ENCODE measurements around the gene SMARCC1. TPM values are rescaled to one million over a fixed set of nuclear protein-coding genes. Genes with fewer than 3 reads are reported as not detected.
"Not testable (repeated sequence)": the region's sequence is repeated elsewhere in the genome, so short reads cannot be mapped to it uniquely, and the experiment has no call there.

SMARCC1 gene
- total and polyA plus RNA-seq, 4 experiments from 2014 or later = 29.5 to 101 (median 72.7) TPM

GRCh38 chr3:47750811-47751354, 30.8 kb downstream of the SMARCC1 start:
- CTCF ChIA-PET (ENCODE audit: partially characterized antibody) = interaction anchor here (0.7 kb wide), 1 partner anchor 9 kb away, joined by 5 read pairs; no protein-coding TSS in a partner anchor
- H3K27ac Mint-ChIP-seq; H3K27ac ChIP-seq (ENCODE audit: low read depth, low read length); H3K4me3 ChIP-seq (ENCODE audit: low read length in 2 of 2); H3K36me3 ChIP-seq (ENCODE audit: insufficient read depth, low read length); H3K4me1 Mint-ChIP-seq; DNase-seq; H3K27me3 ChIP-seq (ENCODE audit: insufficient read depth, low read length); POLR2A ChIA-PET (ENCODE audit: partially characterized antibody); H3K9me3 ChIP-seq (ENCODE audit: control insufficient read depth in 1 of 2, low read length in 2 of 2); H3K27me3 Mint-ChIP-seq; H3K4me3 Mint-ChIP-seq; H3K4me1 ChIP-seq (ENCODE audit: insufficient read depth, low read length); intact Hi-C loops (cut with micrococcal nuclease); H3K9me3 Mint-ChIP-seq: not testable (repeated sequence)
- H3K36me3 Mint-ChIP-seq = peaks cover 12 to 15% of the 10 kb centered on the region in 2 donors

- peaks cover 0 to 2% (median 0%) of the 10 kb centered on the region in 8 donors for H3K9me3 Mint-ChIP-seq
- H3K27ac ChIP-seq (ENCODE audit: low read depth, low read length) = no peak overlapping the region
- POLR2A ChIA-PET (ENCODE audit: partially characterized antibody) = no interaction called here
Measured at GRCh38 chr3:47747558-47747957, 34.1 kb downstream of the SMARCC1 start.

GRCh38 chr3:47746264-47746663, 35.4 kb downstream of the SMARCC1 start:
- Histone ChIP-seq H3K4me3 (ENCODE audit: low read length in 2 of 2) (no peak overlapping the region), H3K9me3 (ENCODE audit: control insufficient read depth in 1 of 2, low read length in 2 of 2) (no peaks in the 10 kb centered on the region), H3K27ac (ENCODE audit: low read depth, low read length) (no peak overlapping the region), H3K36me3 (ENCODE audit: insufficient read depth, low read length) (peaks cover 13% of the 10 kb centered on the region), H3K4me1 (ENCODE audit: insufficient read depth, low read length) (no peaks in the 10 kb centered on the region), H3K27me3 (ENCODE audit: insufficient read depth, low read length) (no peaks in the 10 kb centered on the region)
- H3K36me3 Mint-ChIP-seq = peaks cover 18 to 30% of the 10 kb centered on the region in 2 donors
- H3K4me3 Mint-ChIP-seq = no peak overlapping the region
- intact Hi-C loops (cut with micrococcal nuclease) = no loop called here
- H3K27me3 Mint-ChIP-seq = no peaks in the 10 kb centered on the region
- peaks cover 0 to 2% (median 0%) of the 10 kb centered on the region in 8 donors for H3K9me3 Mint-ChIP-seq
- peaks cover 5 to 18% (median 15%) of the 10 kb centered on the region in 4 donors for H3K4me1 Mint-ChIP-seq
- no peak for DNase-seq
- CTCF ChIA-PET (ENCODE audit: partially characterized antibody) = no interaction called here
- H3K27ac Mint-ChIP-seq = no peak overlapping the region
- POLR2A ChIA-PET (ENCODE audit: partially characterized antibody) = no interaction called here

More at GRCh38 chr3:47747558-47747957, 34.1 kb downstream of the SMARCC1 start:
- no peaks in the 10 kb centered on the region for H3K27me3 ChIP-seq (ENCODE audit: insufficient read depth, low read length)
- intact Hi-C loops (cut with micrococcal nuclease) = no loop called here
- peaks cover 9% of the 10 kb centered on the region for H3K36me3 ChIP-seq (ENCODE audit: insufficient read depth, low read length)
- peaks cover 5 to 12% (median 8%) of the 10 kb centered on the region in 4 donors for H3K4me1 Mint-ChIP-seq
- no peaks in the 10 kb centered on the region for H3K27me3 Mint-ChIP-seq
- CTCF ChIA-PET (ENCODE audit: partially characterized antibody) = no interaction called here
- no peak for DNase-seq
- H3K4me3 ChIP-seq (ENCODE audit: low read length in 2 of 2) = no peak overlapping the region
- no peak overlapping the region for H3K27ac Mint-ChIP-seq
- peaks cover 18 to 32% of the 10 kb centered on the region in 2 donors for H3K36me3 Mint-ChIP-seq
- no peaks in the 10 kb centered on the region for H3K4me1 ChIP-seq (ENCODE audit: insufficient read depth, low read length)
- H3K4me3 Mint-ChIP-seq = no peak overlapping the region
- no peaks in the 10 kb centered on the region for H3K9me3 ChIP-seq (ENCODE audit: control insufficient read depth in 1 of 2, low read length in 2 of 2)

- H3K27ac ChIP-seq (ENCODE audit: low read depth, low read length) = no peak overlapping the region
- no peaks in the 10 kb centered on the region for H3K27me3 Mint-ChIP-seq
- CTCF ChIA-PET (ENCODE audit: partially characterized antibody) = no interaction called here
Measured at GRCh38 chr3:47743855-47744254, 37.8 kb downstream of the SMARCC1 start.

GRCh38 chr3:47743352-47743751, 38.3 kb downstream of the SMARCC1 start:
- H3K27ac Mint-ChIP-seq = peak overlapping the region in 2 of 7 donors; percentile 3 to 57
- peaks cover 17% of the 10 kb centered on the region for H3K36me3 ChIP-seq (ENCODE audit: insufficient read depth, low read length)
- POLR2A ChIA-PET (ENCODE audit: partially characterized antibody) = not testable (repeated sequence)

More at GRCh38 chr3:47743855-47744254, 37.8 kb downstream of the SMARCC1 start:
- intact Hi-C loops (cut with micrococcal nuclease) = loop anchor here (5.0 kb wide), 1 partner anchor 38 kb away; the partner anchor contains the start of gene SMARCC1
- no peaks in the 10 kb centered on the region for H3K4me1 ChIP-seq (ENCODE audit: insufficient read depth, low read length)
- Mint-ChIP-seq H3K4me1 (peaks cover 10 to 24% (median 14%) of the 10 kb centered on the region in 4 donors), H3K9me3 (peaks cover 0 to 2% (median 0%) of the 10 kb centered on the region in 8 donors), H3K36me3 (peaks cover 13 to 30% of the 10 kb centered on the region in 2 donors), H3K27ac (no peak overlapping the region), H3K4me3 (no peak overlapping the region)
- peaks cover 14% of the 10 kb centered on the region for H3K36me3 ChIP-seq (ENCODE audit: insufficient read depth, low read length)
- no peak overlapping the region for H3K4me3 ChIP-seq (ENCODE audit: low read length in 2 of 2)
- DNase-seq = no peak
- POLR2A ChIA-PET (ENCODE audit: partially characterized antibody) = no interaction called here
- H3K9me3 ChIP-seq (ENCODE audit: control insufficient read depth in 1 of 2, low read length in 2 of 2) = no peaks in the 10 kb centered on the region
- no peaks in the 10 kb centered on the region for H3K27me3 ChIP-seq (ENCODE audit: insufficient read depth, low read length)

GRCh38 chr3:47741925-47742324, 39.8 kb downstream of the SMARCC1 start:
- H3K27me3 Mint-ChIP-seq = no peaks in the 10 kb centered on the region
- H3K27me3 ChIP-seq (ENCODE audit: insufficient read depth, low read length) = no peaks in the 10 kb centered on the region
- intact Hi-C loops (cut with micrococcal nuclease) = loop anchor here (5.0 kb wide), 1 partner anchor 40 kb away; the partner anchor contains the start of gene SMARCC1
- no peaks in the 10 kb centered on the region for H3K9me3 Mint-ChIP-seq
- no peak overlapping the region for H3K4me3 ChIP-seq (ENCODE audit: low read length in 2 of 2)
- ChIA-PET CTCF (ENCODE audit: partially characterized antibody) (interaction anchor here (0.6 kb wide), 1 partner anchor 9 kb away, joined by 5 read pairs; no protein-coding TSS in a partner anchor), POLR2A (ENCODE audit: partially characterized antibody) (no interaction called here)
- no peaks in the 10 kb centered on the region for H3K4me1 ChIP-seq (ENCODE audit: insufficient read depth, low read length)
- peaks cover 13 to 35% of the 10 kb centered on the region in 2 donors for H3K36me3 Mint-ChIP-seq
- H3K27ac ChIP-seq (ENCODE audit: low read depth, low read length) = no peak overlapping the region
- peaks cover 17% of the 10 kb centered on the region for H3K36me3 ChIP-seq (ENCODE audit: insufficient read depth, low read length)
- no peak for DNase-seq
- H3K27ac Mint-ChIP-seq = peak overlapping the region in 1 of 7 donors; percentile 23
- H3K9me3 ChIP-seq (ENCODE audit: control insufficient read depth in 1 of 2, low read length in 2 of 2) = no peaks in the 10 kb centered on the region
- no peak overlapping the region for H3K4me3 Mint-ChIP-seq
- peaks cover 10 to 27% (median 13%) of the 10 kb centered on the region in 4 donors for H3K4me1 Mint-ChIP-seq

More at GRCh38 chr3:47743352-47743751, 38.3 kb downstream of the SMARCC1 start:
- H3K27me3 ChIP-seq (ENCODE audit: insufficient read depth, low read length); DNase-seq; H3K4me3 ChIP-seq (ENCODE audit: low read length in 2 of 2); H3K27me3 Mint-ChIP-seq; H3K27ac ChIP-seq (ENCODE audit: low read depth, low read length); H3K9me3 Mint-ChIP-seq; CTCF ChIA-PET (ENCODE audit: partially characterized antibody); H3K9me3 ChIP-seq (ENCODE audit: control insufficient read depth in 1 of 2, low read length in 2 of 2); H3K4me3 Mint-ChIP-seq; H3K4me1 ChIP-seq (ENCODE audit: insufficient read depth, low read length): not testable (repeated sequence)
- intact Hi-C loops (cut with micrococcal nuclease) = loop anchor here (5.0 kb wide), 1 partner anchor 39 kb away; the partner anchor contains the start of gene SMARCC1
- Mint-ChIP-seq H3K4me1 (peaks cover 10 to 27% (median 13%) of the 10 kb centered on the region in 4 donors), H3K36me3 (peaks cover 9 to 31% of the 10 kb centered on the region in 2 donors)

- peaks cover 42 to 58% of the 10 kb centered on the region in 2 donors for H3K36me3 Mint-ChIP-seq
Measured at GRCh38 chr3:47732143-47732542, 49.5 kb downstream of the SMARCC1 start.

More at GRCh38 chr3:47732143-47732542, 49.5 kb downstream of the SMARCC1 start:
- intact Hi-C loops (cut with micrococcal nuclease) = no loop called here
- H3K36me3 ChIP-seq (ENCODE audit: insufficient read depth, low read length) = peaks cover 33% of the 10 kb centered on the region
- Mint-ChIP-seq H3K27me3 (no peaks in the 10 kb centered on the region), H3K4me1 (peaks cover 0 to 11% (median 1%) of the 10 kb centered on the region in 4 donors), H3K27ac (peak overlapping the region in 2 of 7 donors; percentile 26 to 69), H3K4me3 (no peak overlapping the region), H3K9me3 (no peaks in the 10 kb centered on the region)
- no peak overlapping the region for H3K27ac ChIP-seq (ENCODE audit: low read depth, low read length)
- ChIA-PET CTCF (ENCODE audit: partially characterized antibody) (interaction anchor here (0.7 kb wide), 1 partner anchor 257 kb away, joined by 3 read pairs; no protein-coding TSS in a partner anchor), POLR2A (ENCODE audit: partially characterized antibody) (no interaction called here)
- no peaks in the 10 kb centered on the region for H3K9me3 ChIP-seq (ENCODE audit: control insufficient read depth in 1 of 2, low read length in 2 of 2)
- no peaks in the 10 kb centered on the region for H3K4me1 ChIP-seq (ENCODE audit: insufficient read depth, low read length)
- no peak for DNase-seq
- no peak overlapping the region for H3K4me3 ChIP-seq (ENCODE audit: low read length in 2 of 2)
- no peaks in the 10 kb centered on the region for H3K27me3 ChIP-seq (ENCODE audit: insufficient read depth, low read length)
